Measurements from ENCODE around the gene PRUNE2.
"Not testable (repeated sequence)": the region's sequence is repeated elsewhere in the genome, so short reads cannot be mapped to it uniquely, and the experiment has no call there.

Gene PRUNE2

DNA sequence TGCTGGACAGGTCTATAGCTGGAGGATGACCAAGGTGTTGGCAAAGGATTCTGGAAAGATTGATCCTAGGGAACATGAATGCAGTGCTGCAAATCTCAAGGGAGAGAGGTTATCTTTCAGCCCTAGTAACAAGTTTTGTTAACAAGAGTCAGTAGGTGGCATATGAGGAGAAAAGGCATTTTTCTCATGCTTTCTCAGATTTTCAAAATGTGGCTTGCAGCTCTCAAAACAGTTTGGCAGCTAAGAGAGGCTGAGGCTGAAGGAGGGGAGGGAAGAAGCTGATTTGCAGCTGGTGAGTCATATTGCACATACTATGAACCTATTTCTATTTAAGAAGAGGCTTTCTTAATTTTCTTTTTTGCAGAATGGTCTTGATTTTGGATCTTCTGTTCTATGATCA is 205.9 kb downstream of the PRUNE2 start:
- DNase-seq (ENCODE audit: low read depth) = no peak

DNA sequence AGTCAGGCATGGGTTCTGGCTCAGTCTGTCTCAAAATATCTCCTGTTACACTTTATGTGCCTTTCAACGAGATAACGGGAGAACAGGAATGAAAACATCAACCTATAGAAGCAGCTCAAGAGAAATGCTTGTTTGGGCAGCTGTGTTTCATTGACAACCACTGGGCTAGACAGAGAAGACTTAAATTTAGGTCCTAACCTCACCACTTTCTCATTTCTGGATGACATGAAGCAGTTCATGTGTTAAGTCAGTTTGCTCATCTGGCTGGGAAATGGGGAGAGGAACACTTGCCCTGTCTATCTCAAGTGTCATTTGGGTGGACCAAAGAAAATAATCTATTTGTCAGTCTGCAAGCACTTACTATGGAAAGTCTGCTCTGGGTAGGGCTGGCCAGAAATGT is 208.4 kb downstream of the PRUNE2 start:
- no peak for DNase-seq (ENCODE audit: low read depth)

DNA sequence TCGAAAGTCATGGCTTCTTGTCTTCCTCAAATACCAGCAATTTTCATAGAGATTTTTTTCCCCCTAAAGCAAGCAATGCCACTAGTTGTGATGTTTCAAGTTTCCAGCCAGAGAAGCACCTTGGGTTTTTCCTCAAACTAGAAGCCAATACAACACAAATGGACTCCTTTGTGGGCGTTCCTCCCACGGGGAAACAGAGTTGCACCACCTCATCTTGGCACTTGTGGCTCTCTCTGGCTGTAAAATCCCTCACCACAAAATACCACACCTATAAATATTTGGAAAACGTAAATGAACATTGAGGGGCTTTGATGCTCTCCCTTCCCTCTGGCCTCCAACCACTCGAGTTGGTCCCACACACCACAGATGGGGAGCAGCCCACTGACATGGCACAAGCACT is 208.8 kb downstream of the PRUNE2 start:
- no peak for DNase-seq (ENCODE audit: low read depth)

GRCh38 chr9:76693912-76694311 is 212.0 kb downstream of the PRUNE2 start:
- no peak for DNase-seq (ENCODE audit: low read depth)

- DNase-seq (ENCODE audit: low read depth) = no peak
Measured at GRCh38 chr9:76692458-76693129, 213.3 kb downstream of the PRUNE2 start.

DNA sequence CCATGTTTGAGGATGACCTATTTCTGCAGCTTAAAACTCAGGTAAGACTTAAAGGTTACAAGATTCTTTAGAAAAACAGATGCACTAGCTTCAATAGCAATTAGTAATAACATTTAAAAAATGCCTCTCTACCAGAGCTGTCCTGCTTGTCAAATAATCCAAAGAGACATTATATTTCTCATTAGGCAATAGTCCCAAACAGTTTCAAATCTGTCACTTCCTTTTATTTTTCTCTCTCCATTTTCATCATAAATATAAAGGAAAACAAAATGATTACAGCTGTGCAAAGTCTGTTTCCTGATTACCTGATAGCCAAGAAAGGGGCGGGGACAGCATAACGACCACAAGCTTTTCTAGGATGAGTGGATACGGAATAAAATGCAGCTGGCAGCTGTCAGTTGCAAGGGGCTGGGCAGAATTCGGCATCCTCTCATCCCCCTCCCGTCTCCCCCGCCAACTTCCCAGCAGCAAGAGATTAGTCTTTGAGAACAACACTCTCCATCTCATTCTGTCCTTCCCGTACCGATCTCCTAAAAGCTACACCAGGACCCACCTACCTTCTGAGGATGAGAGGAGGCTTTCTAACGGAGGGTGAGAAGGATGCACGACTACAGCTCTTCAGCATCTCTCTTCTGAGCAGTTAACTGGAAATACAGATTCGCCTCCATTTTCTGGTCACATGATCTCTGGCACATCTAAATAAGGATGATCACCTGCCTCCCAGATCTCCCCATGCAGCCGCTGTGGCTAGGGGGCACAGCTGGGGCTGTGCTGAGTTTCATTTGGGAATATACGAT is 214.2 kb downstream of the PRUNE2 start:
- DNase-seq (ENCODE audit: low read depth) = no peak

GRCh38 chr9:76690973-76691370 is 214.9 kb downstream of the PRUNE2 start:
- DNase-seq (ENCODE audit: low read depth) = no peak

DNA sequence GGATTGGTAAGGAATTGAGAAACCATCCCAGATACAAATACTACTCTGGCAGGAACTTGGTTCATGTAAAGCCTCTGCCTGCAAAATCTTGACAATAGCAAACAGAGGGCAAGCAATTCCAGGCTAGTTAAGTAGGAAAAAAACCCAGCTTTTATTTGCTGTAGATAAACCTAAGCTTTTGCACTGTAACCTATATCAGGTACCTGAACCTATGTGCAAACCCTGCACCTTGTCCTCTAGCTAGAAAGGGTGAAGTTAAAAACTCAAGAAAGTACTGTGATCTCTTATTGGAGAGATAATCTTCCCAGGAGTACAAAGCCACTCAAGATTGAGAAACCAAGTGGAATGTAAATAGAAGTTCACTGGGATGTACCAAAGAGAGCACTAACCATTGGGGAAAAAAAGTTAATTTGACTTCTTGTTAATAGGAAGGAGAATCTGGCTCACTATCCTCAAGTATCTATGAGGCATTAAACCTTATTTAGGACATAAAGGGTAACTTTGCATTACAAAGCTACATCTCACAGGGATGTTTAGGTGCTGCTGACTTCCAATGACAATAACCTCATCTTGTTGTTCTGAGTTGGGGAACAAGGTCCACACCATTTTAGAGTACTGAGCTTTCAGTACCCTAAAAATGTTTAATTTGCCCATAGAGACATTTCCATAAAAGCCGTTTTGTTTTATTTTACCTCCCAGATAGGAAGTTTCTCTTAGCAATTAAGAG is 215.5 kb downstream of the PRUNE2 start:
- no peak for DNase-seq (ENCODE audit: low read depth)

DNA sequence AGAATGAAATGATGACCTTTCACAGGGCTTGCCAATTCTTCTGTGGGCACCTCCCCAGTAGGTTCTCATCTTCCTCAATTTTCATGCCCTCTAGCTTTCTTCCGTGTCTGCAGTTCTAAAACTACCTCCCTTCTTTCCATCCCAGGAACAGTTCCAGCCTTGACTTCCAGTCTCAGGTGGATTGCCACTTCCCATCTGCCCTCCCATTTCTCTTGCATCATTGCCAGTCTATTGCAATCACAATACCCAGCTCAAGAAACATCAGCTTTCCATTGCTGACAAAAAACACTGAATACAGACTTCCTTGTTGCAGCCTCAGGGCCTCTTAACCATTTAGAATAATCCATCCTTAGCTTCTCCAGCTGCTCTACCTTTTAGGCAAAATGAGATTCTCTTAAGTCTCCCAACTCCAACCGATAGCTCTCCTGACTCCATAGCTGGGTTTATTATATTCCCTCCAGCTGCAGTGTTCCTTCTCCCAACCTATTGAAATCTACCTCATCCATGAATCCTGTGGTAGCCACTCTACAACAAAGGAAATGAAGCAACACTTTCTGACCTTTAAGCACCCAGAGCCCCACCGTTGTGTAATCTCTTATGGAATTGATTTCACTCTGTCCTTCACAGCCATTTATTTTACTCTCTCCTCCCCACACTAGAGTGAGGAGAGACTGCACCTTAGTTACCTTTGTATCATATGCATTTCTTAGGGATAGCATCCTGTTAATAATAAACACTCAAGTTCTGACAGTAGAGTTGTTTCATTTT is 217.3 kb downstream of the PRUNE2 start:
- DNase-seq (ENCODE audit: low read depth) = no peak

DNA sequence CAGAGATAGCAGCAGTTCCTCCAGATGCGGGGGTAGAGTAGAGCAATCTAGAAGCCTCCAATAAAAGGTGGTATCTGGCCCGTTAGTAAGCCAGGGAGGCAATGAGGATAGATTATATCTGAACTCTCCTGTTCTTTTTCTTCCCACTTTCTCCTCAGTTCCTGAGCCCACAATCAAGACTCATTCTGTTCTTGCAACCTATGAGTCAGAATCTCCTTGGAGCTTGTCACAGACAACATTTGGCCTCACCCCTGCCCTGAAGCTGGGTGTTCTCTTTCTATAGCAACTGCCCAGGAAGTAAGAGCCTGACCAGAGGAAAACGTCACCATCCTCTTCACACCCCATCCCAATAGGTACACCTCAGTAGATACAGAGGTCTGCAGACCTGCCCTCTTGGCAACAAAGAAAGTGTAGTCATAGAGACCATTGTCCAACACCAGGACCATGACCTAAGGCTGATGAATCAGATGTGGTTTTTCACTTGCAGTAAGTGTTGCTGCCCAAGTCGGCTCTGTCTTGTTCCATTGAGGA is 218.0 kb downstream of the PRUNE2 start:
- no peak for DNase-seq (ENCODE audit: low read depth)

DNA sequence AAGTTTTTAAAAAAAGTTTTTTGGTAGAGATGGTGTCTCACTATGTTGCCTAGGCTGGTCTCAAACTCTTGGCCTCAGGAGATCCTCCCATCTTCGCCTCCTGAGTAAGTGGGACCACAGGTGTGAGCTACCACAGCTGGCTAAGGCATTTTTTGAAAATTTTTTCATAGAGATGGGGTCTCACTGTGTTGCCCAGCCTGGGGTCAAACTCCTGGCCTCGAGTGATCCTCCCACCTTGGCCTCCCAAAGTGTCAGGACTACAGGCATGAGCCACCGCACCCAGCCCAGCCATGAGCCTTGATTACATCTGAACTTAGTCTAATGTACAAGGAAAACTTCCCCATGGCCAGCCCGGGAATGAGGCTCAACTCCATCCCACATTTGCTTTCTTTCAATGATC is 219.2 kb downstream of the PRUNE2 start:
- DNase-seq (ENCODE audit: low read depth) = no peak

DNA sequence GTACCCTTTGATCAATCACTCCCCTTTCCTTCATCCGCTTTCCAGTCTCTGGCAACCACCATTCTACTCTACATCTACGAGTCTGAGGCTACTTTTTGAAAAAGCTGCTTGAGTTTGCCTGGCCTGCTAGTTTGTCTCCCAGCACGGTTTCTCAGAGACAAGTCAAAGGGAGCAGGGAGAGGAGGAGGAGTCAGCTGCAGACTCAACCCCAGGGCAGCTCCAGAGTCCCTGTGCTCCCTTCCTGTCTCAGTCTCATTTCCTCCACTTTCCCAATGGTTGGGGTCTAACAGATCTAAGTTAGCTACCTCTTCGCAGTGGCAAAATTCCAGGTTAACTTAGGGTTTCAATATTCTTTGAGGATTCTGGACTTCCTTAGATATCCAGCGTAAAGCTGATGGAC is 221.7 kb downstream of the PRUNE2 start:
- no peak for DNase-seq (ENCODE audit: low read depth)

DNA sequence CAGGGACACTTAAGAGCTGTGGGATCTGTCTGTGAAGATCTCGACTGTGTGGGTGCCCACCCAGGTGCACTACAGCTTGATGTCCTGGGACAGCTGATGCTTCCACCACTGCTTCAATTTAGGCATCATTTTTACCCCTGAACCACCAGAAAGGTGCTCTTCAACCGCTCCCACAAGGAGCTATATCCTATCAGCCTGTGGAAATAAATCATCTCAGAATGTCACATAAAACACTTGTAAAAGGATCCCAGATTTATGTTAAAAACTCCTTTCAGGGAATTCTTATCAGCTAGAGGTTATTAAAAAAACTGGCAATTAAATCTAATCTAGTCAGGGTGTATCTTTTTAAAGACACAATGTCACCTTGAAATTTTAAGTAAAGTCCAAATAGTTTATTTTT is 224.4 kb downstream of the PRUNE2 start:
- DNase-seq (ENCODE audit: low read depth) = no peak

DNA sequence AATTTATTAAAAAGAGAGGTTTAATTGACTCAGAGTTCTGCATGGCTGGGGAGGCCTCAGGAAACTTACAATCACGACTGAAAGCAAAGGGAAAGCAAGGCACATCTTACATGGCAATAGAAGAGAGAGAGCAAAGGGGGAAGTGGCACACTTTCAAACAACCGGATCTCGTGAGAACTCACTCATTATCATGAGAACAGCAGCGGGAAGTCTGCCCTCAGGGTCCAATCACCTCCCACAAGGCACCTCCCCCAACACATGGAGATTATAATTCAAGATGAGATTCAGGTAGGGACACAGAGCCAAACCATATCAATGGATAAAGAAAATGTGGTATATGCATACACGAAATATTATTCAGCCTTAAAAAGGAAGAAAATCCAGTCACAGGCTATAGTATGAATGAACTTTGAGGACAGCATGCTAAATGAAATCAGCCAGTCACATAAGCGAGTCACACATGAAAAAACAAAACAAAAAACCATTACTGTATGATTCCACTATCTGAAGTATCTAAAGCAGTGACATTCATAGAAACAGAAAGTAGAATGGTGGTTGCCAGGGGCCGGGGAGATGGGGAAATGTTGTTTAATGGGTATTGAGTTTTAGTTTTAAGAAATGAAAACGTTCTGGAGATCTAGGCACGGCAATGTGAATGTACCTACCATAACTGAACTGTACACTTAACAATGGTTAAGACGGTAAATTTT is 225.0 kb downstream of the PRUNE2 start:
- no peak for DNase-seq (ENCODE audit: low read depth)

GRCh38 chr9:76677481-76678055 is 228.3 kb downstream of the PRUNE2 start:
- DNase-seq (ENCODE audit: low read depth) = no peak

DNA sequence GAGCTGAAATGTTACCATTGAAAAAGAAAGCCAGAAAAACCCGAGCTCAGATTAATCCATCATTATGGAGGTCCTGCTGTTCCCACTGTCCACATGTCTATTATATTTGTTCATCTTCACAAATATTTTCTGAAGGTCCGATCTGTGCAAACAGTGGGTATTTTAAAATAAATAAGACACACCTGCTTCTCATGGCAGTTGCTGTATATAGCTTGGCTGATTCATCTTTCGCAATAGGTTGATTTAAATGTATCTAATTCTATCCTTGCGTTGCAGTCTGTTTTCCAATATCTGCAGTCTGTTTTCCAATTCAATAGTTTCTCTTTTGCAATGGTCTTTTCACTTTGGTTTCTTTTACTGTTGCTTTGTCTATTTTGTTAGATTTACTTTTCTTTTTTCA is 229.1 kb downstream of the PRUNE2 start:
- no peak for DNase-seq (ENCODE audit: low read depth)

DNA sequence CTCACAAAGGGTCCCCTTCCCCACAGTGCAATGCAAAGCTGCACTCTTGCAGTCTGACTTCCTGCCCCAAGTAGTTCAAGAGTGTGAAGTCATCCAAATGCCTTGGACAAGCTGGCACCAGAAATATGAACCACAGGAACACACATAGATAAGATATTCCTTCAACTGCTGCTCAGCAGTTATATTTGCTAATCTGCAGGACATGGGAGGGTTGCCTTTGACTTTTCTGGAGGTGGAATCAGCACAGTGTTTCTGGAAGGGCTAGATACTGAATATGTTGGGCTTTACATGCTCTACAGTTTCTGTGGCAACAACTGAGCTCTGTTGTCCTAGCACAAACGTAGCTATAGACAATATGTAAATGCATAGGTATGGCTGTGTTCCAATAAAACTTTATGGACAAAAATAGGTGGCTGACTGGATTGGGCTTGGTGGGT is 238.4 kb downstream of the PRUNE2 start:
- DNase-seq (ENCODE audit: low read depth) = no peak

DNA sequence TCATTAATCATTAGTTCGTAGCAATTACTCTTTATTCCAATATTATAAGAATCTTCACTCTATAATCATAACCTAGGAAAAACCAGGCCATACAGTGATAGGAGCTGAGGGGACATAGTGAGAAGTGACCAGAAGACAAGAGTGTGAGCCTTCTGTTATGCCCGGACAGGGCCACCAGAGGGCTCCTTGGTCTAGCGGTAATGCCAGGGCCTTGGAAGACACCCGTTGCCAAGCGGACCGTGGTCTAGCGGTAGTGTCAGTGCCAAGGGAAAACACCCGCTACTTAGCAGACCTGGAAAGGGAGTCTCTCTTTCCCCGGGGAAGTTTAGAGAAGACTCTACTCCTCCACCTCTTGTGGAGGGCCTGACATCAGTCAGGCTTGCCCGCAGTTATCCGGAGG is 239.9 kb downstream of the PRUNE2 start:
- DNase-seq (ENCODE audit: low read depth) = not testable (repeated sequence)

GRCh38 chr9:76665458-76665857 is 240.5 kb downstream of the PRUNE2 start:
- no peak for DNase-seq (ENCODE audit: low read depth)

- no peak for DNase-seq (ENCODE audit: low read depth)
Measured at GRCh38 chr9:76664120-76664519, 241.8 kb downstream of the PRUNE2 start.
